Measurements from ENCODE around the gene TTC3.
"Not testable (repeated sequence)": the region's sequence is repeated elsewhere in the genome, so short reads cannot be mapped to it uniquely, and the experiment has no call there.

Gene TTC3

GRCh38 chr21:37095821-37096220, 22.8 kb downstream of the TTC3 start:
- no peak for DNase-seq (ENCODE audit: low read depth in 2 of 2)

GRCh38 chr21:37098751-37099150, 25.7 kb downstream of the TTC3 start:
- no peak for DNase-seq (ENCODE audit: low read depth in 2 of 2)

- DNase-seq (ENCODE audit: low read depth in 2 of 2): no peak
Observed at GRCh38 chr21:37100316-37100715, 27.3 kb downstream of the TTC3 start.

DNA sequence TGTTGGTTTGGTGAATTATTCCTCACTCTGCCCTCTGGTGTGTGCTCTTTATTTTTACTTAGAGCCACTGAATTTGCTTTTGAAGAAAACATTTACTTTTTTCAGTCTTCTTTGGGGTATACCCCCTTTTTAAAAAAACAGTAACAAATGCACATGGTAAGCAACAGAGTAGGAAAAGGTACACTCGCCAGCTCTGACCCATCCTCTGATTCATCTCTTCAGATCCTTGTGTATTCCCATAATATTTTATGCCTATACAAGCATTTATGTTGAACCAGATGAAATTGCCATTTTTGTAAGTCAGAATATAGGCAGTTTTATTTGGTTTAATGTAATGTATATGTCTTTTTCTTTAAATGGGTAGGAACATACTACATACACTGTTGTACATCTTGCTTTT, 28.3 kb downstream of the TTC3 start:
- no peak for DNase-seq (ENCODE audit: low read depth in 2 of 2)

GRCh38 chr21:37102746-37103145, 29.7 kb downstream of the TTC3 start:
- DNase-seq (ENCODE audit: low read depth in 2 of 2): not testable (repeated sequence)

DNA sequence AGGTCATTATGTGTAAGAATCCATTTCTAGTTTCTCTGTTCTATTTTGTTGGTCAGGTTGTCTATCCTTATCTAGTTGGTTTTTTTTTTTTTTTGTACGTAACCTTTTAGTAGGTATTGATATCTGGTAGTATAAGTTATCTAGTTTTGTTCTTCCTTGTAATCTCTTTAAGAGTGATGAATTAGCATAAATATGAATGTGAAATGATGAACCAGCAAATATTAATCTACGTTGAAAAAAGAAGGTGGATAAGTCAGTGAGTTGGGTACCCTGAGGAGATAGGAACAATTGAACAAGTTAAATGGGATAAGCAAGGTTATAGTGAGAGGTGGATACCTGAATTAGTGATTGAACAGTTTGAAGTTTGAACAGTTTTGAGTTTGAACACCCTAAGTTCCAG, 33.9 kb downstream of the TTC3 start:
- no peak for DNase-seq (ENCODE audit: low read depth in 2 of 2)

GRCh38 chr21:37111029-37111428, 38.0 kb downstream of the TTC3 start:
- not testable (repeated sequence) for DNase-seq (ENCODE audit: low read depth in 2 of 2)

GRCh38 chr21:37114301-37114700, 41.2 kb downstream of the TTC3 start:
- not testable (repeated sequence) for DNase-seq (ENCODE audit: low read depth in 2 of 2)

DNA sequence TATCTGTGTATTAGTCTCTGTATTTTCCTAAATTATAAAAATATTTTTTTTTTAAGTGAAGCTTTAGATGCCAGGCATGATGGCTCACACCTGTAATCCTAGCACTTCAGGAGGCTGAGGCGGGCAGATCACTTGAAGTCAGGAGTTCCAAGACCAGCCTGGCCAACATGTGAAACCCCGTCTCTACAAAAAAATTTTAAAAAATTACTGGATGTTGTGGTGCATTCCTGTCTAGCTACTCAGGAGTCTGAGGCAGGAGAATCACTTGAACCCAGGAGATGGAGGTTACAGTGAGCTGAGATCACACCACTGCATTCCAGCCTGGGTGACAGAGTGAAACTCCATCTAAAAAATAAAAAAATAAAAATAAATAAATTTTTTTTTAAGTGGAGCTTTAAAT, 43.4 kb downstream of the TTC3 start:
- not testable (repeated sequence) for DNase-seq (ENCODE audit: low read depth in 2 of 2)

GRCh38 chr21:37117204-37117603, 44.1 kb downstream of the TTC3 start:
- DNase-seq (ENCODE audit: low read depth in 2 of 2): no peak

- no peak for DNase-seq (ENCODE audit: low read depth in 2 of 2)
Observed at GRCh38 chr21:37118187-37118826, 45.3 kb downstream of the TTC3 start.

DNA sequence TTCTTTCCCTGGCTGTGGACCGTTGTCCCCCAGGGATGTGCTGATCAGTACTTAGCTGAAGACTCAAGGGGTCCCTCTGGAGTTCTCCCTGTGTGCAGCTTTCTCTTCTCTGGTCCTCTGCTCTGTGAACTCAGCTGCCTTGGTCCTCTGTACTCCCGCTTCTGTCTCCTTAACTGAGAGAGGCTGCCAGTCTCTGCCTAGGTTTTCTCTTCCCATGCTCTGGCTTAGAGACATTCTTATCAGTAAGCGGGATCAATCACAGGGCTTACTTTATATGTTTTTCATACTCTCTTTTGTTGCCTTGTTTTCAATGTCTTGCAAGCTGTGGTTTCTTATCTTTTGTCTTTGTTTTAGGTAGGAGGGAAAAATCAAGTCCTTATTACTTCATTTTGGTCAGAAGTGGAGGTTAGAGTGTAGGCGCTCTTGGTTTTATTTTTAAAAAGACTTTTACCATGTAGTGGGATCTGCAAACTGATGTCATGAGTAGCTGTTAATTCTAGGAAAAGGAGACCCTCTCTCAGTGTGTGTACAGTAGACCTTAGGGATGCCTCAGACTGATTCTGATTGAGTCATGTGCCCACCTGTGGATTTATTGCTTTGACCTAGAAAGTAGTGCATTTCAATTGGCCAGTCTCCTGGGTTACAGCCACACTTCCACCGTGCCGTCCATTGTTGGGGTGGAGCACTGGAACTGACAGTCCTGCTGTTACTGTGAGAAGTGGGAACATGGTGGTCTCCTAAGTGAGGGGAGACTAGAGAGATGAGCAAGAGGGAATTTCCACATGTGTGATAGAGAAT, 46.6 kb downstream of the TTC3 start:
- no peak for DNase-seq (ENCODE audit: low read depth in 2 of 2)

- DNase-seq (ENCODE audit: low read depth in 2 of 2): no peak
Observed at GRCh38 chr21:37128076-37128475, 55.0 kb downstream of the TTC3 start.

GRCh38 chr21:37130971-37131370, 57.9 kb downstream of the TTC3 start:
- DNase-seq (ENCODE audit: low read depth in 2 of 2): no peak

GRCh38 chr21:37136261-37136660, 63.2 kb downstream of the TTC3 start:
- no peak for DNase-seq (ENCODE audit: low read depth in 2 of 2)

GRCh38 chr21:37136744-37137143, 63.7 kb downstream of the TTC3 start:
- DNase-seq (ENCODE audit: low read depth in 2 of 2): no peak

GRCh38 chr21:37139154-37139553, 66.1 kb downstream of the TTC3 start:
- DNase-seq (ENCODE audit: low read depth in 2 of 2): no peak

DNA sequence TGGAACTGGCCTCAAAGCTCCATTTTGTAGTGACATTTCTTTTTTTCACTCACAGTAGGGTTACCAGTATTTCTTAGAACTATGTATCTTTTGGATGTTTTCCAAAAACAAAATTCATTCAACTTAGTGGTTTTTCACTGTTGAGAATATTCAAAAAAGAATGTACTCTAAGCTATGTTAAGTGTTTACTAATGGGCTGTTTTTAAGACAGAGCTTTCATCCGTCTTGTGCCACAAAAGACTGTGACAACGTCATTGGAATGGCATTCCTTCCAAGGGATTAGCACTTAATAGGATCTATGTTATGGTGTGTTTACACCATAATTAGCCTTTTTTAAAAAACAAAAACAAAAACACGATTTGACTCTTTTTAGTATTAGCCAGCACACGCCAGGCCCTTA, 66.8 kb downstream of the TTC3 start:
- DNase-seq (ENCODE audit: low read depth in 2 of 2): no peak

- DNase-seq (ENCODE audit: low read depth in 2 of 2): not testable (repeated sequence)
Observed at GRCh38 chr21:37143392-37143791, 70.3 kb downstream of the TTC3 start.

GRCh38 chr21:37145635-37146111, 72.6 kb downstream of the TTC3 start:
- DNase-seq (ENCODE audit: low read depth in 2 of 2): no peak

DNA sequence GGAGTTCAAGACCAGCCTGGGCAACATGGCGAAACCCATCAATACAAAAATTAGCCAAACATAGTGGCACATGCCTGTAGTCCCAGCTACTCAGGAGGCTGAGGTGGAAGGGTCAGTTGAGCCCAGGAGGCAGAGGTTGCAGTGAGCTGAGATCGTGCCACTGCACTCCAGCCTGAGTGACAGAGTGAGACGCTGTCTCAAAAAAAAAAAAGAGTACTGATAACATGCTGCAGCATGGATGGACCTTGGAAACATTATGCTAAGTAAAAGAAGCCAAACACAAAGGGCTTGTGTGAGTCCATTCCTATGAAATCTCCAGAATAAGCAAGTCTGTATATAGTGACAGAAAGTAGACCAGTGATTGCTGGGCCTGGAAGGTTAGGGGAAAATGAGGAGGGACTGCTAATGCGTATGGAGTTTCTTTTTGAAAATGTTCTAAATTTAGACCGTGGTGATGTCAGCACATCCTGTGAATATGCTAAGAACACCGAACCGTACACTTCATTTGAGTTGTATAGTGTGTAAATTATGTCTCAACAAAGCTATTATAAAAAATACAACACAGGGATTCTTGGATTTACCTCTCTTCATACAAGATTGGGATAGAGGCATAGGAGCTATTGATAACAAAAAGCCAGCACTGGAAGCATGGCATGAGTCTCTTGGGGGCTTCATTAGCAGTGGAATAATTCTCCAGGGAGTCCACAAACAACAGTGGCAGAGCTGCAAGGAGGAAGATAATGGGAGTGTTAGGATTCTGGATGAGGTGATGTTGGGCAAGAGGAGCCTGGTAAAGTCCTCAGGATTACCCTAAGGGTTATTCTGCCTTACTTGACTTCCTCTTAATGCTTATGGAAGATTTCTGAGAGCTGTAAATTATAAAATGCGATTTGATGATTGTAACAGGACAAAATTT, 73.5 kb downstream of the TTC3 start:
- no peak for DNase-seq (ENCODE audit: low read depth in 2 of 2)

- no peak for DNase-seq (ENCODE audit: low read depth in 2 of 2)
Observed at GRCh38 chr21:37149411-37149810, 76.4 kb downstream of the TTC3 start.
